HepG2 (cell line): ENCODE measurements around the gene ZMIZ1. TPM values are rescaled to one million over a fixed set of nuclear protein-coding genes. Genes with fewer than 3 reads are reported as not detected.

Experiments
- ASH2L ChIP-seq: fragments of 300-600, 200-600 bp; sonication (generic); IDR thresholded peaks from 2 replicates; pipeline ENCODE4 v1.7.0; 2017; ENCODE audit warnings: low read depth, mild to moderate bottlenecking, moderate library complexity, mixed read lengths, low read length; ENCODE audit not compliant: insufficient read length
- CENPBD1 ChIP-seq: sonication (generic); formaldehyde crosslinking; IDR thresholded peaks from 2 replicates; pipeline ENCODE4 v1.8.0; 2022; ENCODE audit warnings: missing genetic modification reagents, low read depth, mild to moderate bottlenecking, borderline replicate concordance
- ETV5 ChIP-seq: IDR thresholded peaks from 2 replicates; pipeline ENCODE4 v1.6.1; 2018; ENCODE audit warnings: missing biosample characterization, missing genetic modification reagents, inconsistent platforms, borderline replicate concordance
- FUBP1 ChIP-seq: sonication (generic); formaldehyde crosslinking; IDR thresholded peaks from 2 replicates; pipeline ENCODE4 v1.5.1; 2020; ENCODE audit warnings: missing genetic modification reagents, mild to moderate bottlenecking, borderline replicate concordance
- GTF3A ChIP-seq: sonication (generic); formaldehyde crosslinking; conservative IDR thresholded peaks from 2 replicates; pipeline ENCODE4 v1.4.0; 2020; ENCODE audit warnings: mild to moderate bottlenecking, missing genetic modification reagents
- HMG20A ChIP-seq: IDR thresholded peaks from 2 replicates; pipeline ENCODE4 v1.6.1; 2016; ENCODE audit warnings: borderline replicate concordance
- HMGXB3 ChIP-seq: sonication (generic); formaldehyde crosslinking; IDR thresholded peaks from 2 replicates; pipeline ENCODE4 v1.4.0; 2020; ENCODE audit warnings: missing genetic modification reagents, borderline replicate concordance
- MXI1 ChIP-seq: IDR thresholded peaks from 3 replicates; pipeline ENCODE4 v1.6.1; 2012; ENCODE audit warnings: low read depth, low read length, inconsistent platforms, borderline replicate concordance
- ONECUT2 ChIP-seq: sonication (generic); formaldehyde crosslinking; IDR thresholded peaks from 2 replicates; pipeline ENCODE4 v1.4.0; 2020; ENCODE audit warnings: missing genetic modification reagents
- PHF5A ChIP-seq: IDR thresholded peaks from one replicate; pipeline ENCODE4 v1.6.1; 2018; ENCODE audit warnings: low read depth, missing genetic modification reagents; ENCODE audit not compliant: unreplicated experiment
- POLR2AphosphoS5 ChIP-seq: IDR thresholded peaks from 2 replicates; pipeline ENCODE4 v1.6.1; 2012; ENCODE audit warnings: low read depth, low read length
- RAD21 ChIP-seq: fragments of 450-650 bp; formaldehyde crosslinking; IDR thresholded peaks from 2 replicates; pipeline ENCODE4 v1.5.0; 2020; ENCODE audit warnings: mild to moderate bottlenecking
- RAD51 ChIP-seq: fragments of 450-650 bp; IDR thresholded peaks from 2 replicates; pipeline ENCODE4 v1.6.1; 2016; ENCODE audit warnings: borderline replicate concordance
- SNAI1 ChIP-seq: sonication (generic); formaldehyde crosslinking; IDR thresholded peaks from 2 replicates; pipeline ENCODE4 v1.5.0; 2020; ENCODE audit warnings: mild to moderate bottlenecking, missing genetic modification reagents, borderline replicate concordance
- SOX13 ChIP-seq, 3 experiments: fragments of 450-650 bp in 1 of 3; sonication (generic) in 1 of 3; formaldehyde crosslinking in 1 of 3; IDR thresholded peaks in 2 of 3; conservative IDR thresholded peaks in 1 of 3; 2 replicates each; pipeline versions ENCODE4 v1.5.0 to v1.6.1; 2016 to 2020; ENCODE audit warnings: antibody characterized with exemption in 1 of 3, mild to moderate bottlenecking in 1 of 3, missing compliant biosample characterization in 1 of 3, missing genetic modification reagents in 1 of 3, moderate library complexity in 1 of 3
- SRSF1 ChIP-seq: fragments of 200-400 bp; formaldehyde crosslinking; optimal IDR thresholded peaks from 2 replicates; pipeline ENCODE3; 2017; ENCODE audit warnings: mild to moderate bottlenecking, low read depth, low read length, moderate library complexity
- TCF12 ChIP-seq, 2 experiments: fragments of 450-650 bp in 1 of 2; sonication (generic) in 1 of 2; formaldehyde crosslinking in 1 of 2; IDR thresholded peaks; 2 replicates each; pipeline versions ENCODE4 v1.6.1 to v1.8.0; 2017 to 2022; ENCODE audit warnings: antibody characterized with exemption in 1 of 2, mild to moderate bottlenecking in 1 of 2, missing genetic modification reagents in 1 of 2, moderate library complexity in 1 of 2
- ZFP36 ChIP-seq: fragments of 150-350 bp; IDR thresholded peaks from 2 replicates; pipeline ENCODE4 v1.6.1; 2018; ENCODE audit warnings: borderline replicate concordance, low read length, low read depth; ENCODE audit not compliant: partially characterized antibody
- ZNF20 ChIP-seq: sonication (generic); formaldehyde crosslinking; IDR thresholded peaks from 2 replicates; pipeline ENCODE4 v1.4.0; 2020; ENCODE audit warnings: mild to moderate bottlenecking, moderate library complexity, missing genetic modification reagents
- ZNF264 ChIP-seq: sonication (generic); formaldehyde crosslinking; IDR thresholded peaks from 2 replicates; pipeline ENCODE4 v1.4.0; 2020; ENCODE audit warnings: missing genetic modification reagents
- ZNF598 ChIP-seq: sonication (generic); formaldehyde crosslinking; IDR thresholded peaks from 2 replicates; pipeline ENCODE4 v1.5.1; 2020; ENCODE audit warnings: mild to moderate bottlenecking, missing genetic modification reagents, borderline replicate concordance
- polyA plus RNA-seq, 8 experiments: library from polyadenylated mRNA; depleted of rRNA in 3 of 8; stranded (reverse) in 7 of 8; unstranded in 1 of 8; fragments of >200 nt; fragmentation: Illumina TruSeq in 4 of 8; extraction: Trizol in 4 of 8; gene quantifications; 2 replicates each; pipeline versions ENCODE4 v1.2.1 to v1.2.3, GENCODE V29; 2011 to 2016; ENCODE audit warnings: low read depth in 4 of 8, missing spikeins in 1 of 8, mixed read lengths in 1 of 8; ENCODE audit not compliant: insufficient read depth in 1 of 8
- total RNA-seq, 5 experiments: library from RNA; depleted of rRNA; stranded (reverse); fragments of >200 nt; fragmentation: Illumina TruSeq; extraction: Trizol; gene quantifications; 2 replicates each; pipeline ENCODE4 v1.2.3, GENCODE V29; 2016; ENCODE audit warnings: low read depth in 1 of 5

Gene ZMIZ1
- total and polyA plus RNA-seq, 2 of the 13 experiments (the other 11 are each of a cell fraction or from before 2014, with no cell fraction given), result 5.3 to 10.2 TPM

- TF ChIP-seq CENPBD1 (CRISPR knock-in tag), result 0 out of 2 replicates have a peak, but pooled peaks have one; percentile 68
- peak; percentile 73; the same call in 1 of the 2 replicates for TF ChIP-seq SOX13 (IDR thresholded peaks at IDR 0.05)
- TF ChIP-seq SOX13 (CRISPR knock-in tag; conservative IDR thresholded peaks at IDR 0.05 in 1 of 2, IDR thresholded peaks at IDR 0.05 in 1 of 2), result peak in 1 of 2 experiments; percentile 90; a peak in 2 of 4 replicates
- TF ChIP-seq RAD21, result peak; percentile 37; the same call in 1 of the 2 replicates
- peak; percentile 86 for TF ChIP-seq PHF5A (CRISPR knock-in tag)
- TF ChIP-seq ZNF598 (CRISPR knock-in tag), result no peak
- peak; percentile 79 for TF ChIP-seq ETV5 (CRISPR knock-in tag)
- TF ChIP-seq ONECUT2, result no peak
- no peak for TF ChIP-seq POLR2AphosphoS5
- no peak for TF ChIP-seq TCF12 (IDR thresholded peaks at IDR 0.05)
- peak; percentile 93 for TF ChIP-seq TCF12 (CRISPR knock-in tag; IDR thresholded peaks at IDR 0.05)
- no peak for TF ChIP-seq ZNF20 (CRISPR knock-in tag)
- no peak for TF ChIP-seq GTF3A
- no peak for TF ChIP-seq SNAI1
- peak; percentile 97 for TF ChIP-seq ZNF264 (CRISPR knock-in tag)
- TF ChIP-seq RAD51, result no peak
- peak; percentile 45 for TF ChIP-seq SRSF1
- TF ChIP-seq MXI1, result peak; percentile 35; the same call in 1 of the 3 replicates
- TF ChIP-seq HMG20A (CRISPR knock-in tag), result peak; percentile 94
- TF ChIP-seq ASH2L, result peak; percentile 63
- TF ChIP-seq FUBP1 (CRISPR knock-in tag), result no peak
- peak; percentile 60; the same call in 1 of the 2 replicates for TF ChIP-seq HMGXB3
- TF ChIP-seq ZFP36, result no peak
These were observed 9.6 kb upstream of the ZMIZ1 start (continued) for GRCh38 chr10:79058899-79059841.
